BE2C (cell line): ENCODE data around the gene PBX3.

Experiments
- DNase-seq: peaks from one replicate; pipeline ENCODE4 v3.0.0-alpha.2; 2020
- H3K27me3 ChIP-seq: fragments of 250-450 bp; sonication (Bioruptor Pico); 2 replicates; pipeline ENCODE4 v1.5.1; 2020; ENCODE audit warnings: mild to moderate bottlenecking
- H3K36me3 ChIP-seq: fragments of 250-450 bp; sonication (Bioruptor Pico); 2 replicates; pipeline ENCODE4 v1.5.1; 2020; ENCODE audit warnings: mild to moderate bottlenecking
- H3K4me1 ChIP-seq: fragments of 250-450 bp; sonication (Bioruptor Pico); 2 replicates; pipeline ENCODE4 v1.5.1; 2020
- H3K4me3 ChIP-seq: 2 replicates; pipeline ENCODE4 v1.5.1; 2011; ENCODE audit warnings: low read depth, low read length
- H3K9me3 ChIP-seq: fragments of 250-450 bp; sonication (Bioruptor Pico); 2 replicates; pipeline ENCODE4 v1.5.1; 2020
- TF ChIP-seq, protein P1 (sequence below): IDR thresholded peaks from 2 replicates; pipeline ENCODE4 v1.5.1; 2012; ENCODE audit warnings: mild to moderate bottlenecking, low read depth, low read length

PBX3 gene

DNA sequence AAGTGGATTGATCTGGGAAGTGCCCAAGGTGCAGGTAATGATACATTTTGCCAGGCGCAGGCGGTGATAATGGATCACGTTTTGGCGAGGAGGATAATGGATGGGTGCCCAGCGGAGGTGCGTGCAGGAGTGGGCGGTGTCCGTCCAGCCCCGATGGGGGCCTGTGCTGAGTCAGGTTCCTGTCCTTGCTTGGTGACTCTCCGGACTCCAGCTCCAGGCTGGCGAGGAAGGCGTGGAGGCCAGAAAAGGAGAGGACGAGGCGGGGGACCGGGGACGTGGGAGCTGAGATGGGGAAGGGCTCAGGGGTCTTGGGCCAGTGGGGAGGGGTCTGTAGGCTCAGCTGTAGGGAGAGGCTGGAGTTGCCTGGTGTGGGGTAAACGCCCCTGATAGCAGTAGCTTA is 268.3 kb downstream of the PBX3 start:
- H3K36me3 ChIP-seq: no peaks in the 10 kb centered on the region
- H3K9me3 ChIP-seq: no peaks in the 10 kb centered on the region
- DNase-seq: no peak
- no peaks in the 10 kb centered on the region for H3K27me3 ChIP-seq
- no peaks in the 10 kb centered on the region for H3K4me1 ChIP-seq
- TF ChIP-seq, protein P1, sequence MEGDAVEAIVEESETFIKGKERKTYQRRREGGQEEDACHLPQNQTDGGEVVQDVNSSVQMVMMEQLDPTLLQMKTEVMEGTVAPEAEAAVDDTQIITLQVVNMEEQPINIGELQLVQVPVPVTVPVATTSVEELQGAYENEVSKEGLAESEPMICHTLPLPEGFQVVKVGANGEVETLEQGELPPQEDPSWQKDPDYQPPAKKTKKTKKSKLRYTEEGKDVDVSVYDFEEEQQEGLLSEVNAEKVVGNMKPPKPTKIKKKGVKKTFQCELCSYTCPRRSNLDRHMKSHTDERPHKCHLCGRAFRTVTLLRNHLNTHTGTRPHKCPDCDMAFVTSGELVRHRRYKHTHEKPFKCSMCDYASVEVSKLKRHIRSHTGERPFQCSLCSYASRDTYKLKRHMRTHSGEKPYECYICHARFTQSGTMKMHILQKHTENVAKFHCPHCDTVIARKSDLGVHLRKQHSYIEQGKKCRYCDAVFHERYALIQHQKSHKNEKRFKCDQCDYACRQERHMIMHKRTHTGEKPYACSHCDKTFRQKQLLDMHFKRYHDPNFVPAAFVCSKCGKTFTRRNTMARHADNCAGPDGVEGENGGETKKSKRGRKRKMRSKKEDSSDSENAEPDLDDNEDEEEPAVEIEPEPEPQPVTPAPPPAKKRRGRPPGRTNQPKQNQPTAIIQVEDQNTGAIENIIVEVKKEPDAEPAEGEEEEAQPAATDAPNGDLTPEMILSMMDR: no peak
- no peak overlapping the region for H3K4me3 ChIP-seq

DNA sequence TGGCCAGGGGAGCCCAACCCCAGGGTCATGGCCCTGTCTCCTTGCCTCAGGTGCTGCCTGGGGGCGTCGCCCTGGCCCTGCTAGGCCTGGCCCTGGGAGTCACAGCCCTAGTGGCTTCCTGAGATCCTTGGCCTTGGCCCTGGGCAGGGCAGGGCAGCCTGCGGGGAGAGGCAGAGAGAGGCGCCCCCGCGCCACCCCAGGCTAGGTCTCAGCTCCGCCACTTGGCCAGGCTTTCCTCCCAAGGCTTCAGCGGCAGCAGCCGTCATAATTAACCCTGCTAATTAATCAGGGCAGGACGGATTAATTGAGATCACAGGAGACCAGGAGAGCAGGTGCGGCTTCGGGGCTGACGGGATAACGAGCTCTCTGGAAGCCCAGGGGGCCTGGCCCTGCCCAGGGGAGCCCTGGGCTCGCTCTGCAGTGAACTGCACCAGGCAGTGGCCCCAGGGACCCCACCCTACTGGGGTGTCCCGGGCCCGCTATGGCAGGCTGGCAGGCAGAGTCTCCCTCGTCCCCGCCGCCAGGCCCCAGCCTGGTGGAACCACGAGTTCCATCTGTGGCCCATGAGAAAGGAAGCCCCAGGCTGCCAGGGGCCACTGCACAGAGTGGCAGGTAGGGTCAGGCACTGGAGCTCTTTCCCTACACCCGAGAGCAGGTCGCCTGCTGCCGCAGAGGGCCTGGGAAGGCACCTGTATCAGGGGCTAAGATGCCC is 269.6 kb downstream of the PBX3 start:
- TF ChIP-seq, protein P1: no peak
- no peaks in the 10 kb centered on the region for H3K4me1 ChIP-seq
- H3K4me3 ChIP-seq: no peak overlapping the region

More for the DNA sequence above, 269.6 kb downstream of the PBX3 start:
- no peak for DNase-seq
- Histone ChIP-seq H3K36me3 (no peaks in the 10 kb centered on the region), H3K27me3 (no peaks in the 10 kb centered on the region), H3K9me3 (no peaks in the 10 kb centered on the region)
